HG03571 (cell line): Measurements from ENCODE around the gene SIPA1L3.

Experiments used
- ATAC-seq: cut with Tn5 transposase; IDR thresholded peaks from one replicate; pipeline ENCODE4 v1.9.1; 2021; ENCODE audit not compliant: unreplicated experiment

SIPA1L3 gene

DNA sequence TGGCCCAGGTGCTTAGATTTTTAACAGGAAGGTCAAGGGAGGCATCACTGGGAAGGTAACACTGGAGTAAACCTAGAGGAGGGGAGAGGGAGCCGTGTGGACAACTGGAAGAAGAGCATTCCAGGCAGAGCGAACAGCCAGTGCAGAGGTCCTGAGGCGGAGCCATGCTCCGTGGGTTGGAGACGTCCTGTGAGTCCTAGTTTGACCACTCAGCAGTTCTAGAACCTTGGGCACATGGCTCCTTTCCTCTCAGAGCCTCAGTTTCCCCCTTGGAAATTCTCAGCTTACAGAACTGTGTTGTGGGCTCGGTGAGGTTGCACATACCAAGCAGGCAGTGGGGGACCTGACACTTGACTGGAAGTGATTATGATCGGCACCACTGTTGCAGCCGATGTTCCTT, 186.1 kb downstream of the SIPA1L3 start:
- ATAC-seq: no peak

DNA sequence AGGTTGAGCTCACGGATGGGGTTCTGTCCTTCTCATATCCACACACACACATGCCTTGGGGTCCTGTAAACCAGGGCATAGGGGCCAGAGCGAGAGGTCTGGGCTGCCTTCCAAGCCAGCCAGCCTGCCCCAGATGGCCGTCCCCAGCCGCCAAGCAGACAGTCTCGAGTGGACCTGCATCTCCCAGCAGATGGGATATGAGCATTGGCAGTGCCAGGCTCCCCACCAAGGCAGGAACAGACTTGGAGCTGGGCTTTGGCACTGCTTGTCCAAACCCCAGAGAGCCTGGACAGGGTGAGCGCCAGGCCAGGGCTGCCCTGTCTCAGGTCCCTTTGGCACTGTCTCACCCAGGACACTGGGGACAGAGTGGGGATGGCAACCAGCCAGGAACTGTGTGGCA, 186.6 kb downstream of the SIPA1L3 start:
- ATAC-seq: no peak

DNA sequence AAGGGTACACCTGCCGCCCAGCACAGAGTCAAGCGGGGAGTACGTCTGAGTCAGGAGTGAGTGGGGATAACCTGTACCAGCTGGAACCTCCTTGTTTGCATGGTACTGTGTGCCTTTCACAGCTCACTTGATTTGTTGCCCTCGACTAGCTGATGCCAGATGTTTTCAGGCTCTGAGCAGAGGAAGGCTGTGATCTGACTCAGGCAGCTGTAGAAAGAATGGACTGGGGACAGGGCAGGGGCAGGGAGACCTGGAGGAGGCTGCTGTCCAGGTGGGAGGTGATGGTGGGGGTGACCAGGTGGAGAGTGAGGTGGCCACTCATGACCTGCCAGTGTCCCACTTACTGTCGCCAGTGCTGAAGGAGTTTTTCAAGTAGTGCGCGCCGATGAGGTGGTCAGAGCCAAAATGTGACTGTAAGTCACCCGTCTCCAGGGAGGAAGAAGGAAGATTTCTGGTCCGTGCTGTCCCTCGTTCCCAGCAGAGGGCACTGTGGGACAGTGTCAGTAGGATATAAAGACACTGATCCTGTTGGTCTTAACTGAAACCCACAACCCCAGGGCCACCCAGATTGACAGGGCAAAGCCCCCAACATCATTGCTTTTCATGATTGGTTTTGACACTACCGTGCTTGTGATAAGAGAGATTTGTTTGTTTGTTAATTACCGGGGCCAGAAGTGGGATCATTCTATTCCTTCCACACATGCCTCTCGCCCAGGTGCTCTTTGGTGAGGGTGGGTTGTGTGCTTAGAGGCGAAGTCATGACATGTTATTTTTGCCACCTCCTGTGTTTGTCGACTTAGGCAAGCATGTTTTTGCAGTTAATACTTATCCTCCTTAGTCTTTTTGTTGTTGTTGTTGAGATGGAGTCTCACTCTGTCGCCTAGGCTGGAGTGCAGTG, 188.7 kb downstream of the SIPA1L3 start:
- no peak for ATAC-seq

DNA sequence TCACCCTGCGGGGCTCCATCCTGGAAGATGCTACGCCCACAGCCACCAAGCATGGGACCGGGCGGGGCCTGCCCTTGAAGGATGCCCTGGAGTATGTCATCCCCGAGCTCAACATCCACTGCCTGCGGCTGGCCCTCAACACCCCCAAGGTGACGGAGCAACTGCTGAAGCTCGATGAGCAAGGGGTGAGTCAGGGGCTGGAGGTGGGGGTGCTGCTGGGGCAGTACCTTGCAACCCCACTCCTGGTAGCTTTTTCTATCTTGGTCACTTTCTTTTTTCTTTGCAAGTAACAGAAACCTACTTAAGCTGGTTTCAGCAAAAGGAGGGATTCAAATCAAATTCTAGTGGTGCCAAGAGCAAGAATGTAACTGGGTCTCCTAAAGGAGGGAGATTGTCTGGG, 193.0 kb downstream of the SIPA1L3 start:
- ATAC-seq: no peak

DNA sequence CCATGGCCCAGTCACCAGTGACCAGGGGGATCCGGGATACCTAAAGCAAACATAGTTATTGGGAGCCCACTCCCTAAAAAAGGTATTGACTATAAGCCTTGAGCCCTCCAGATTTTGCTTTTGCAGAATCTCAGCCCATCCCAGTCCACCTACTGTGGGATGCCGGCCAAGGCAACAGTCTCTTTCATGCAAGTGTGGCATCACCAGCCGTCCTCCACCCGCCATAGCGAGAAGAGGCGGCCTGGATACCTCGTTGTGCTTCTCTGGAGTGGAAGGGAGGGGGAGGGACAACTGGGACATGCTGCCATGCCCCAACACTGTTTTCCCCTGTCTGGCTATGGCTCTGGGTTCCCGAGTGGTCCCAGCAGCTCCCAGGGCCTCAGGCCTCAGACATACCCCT, 193.6 kb downstream of the SIPA1L3 start:
- no peak for ATAC-seq

DNA sequence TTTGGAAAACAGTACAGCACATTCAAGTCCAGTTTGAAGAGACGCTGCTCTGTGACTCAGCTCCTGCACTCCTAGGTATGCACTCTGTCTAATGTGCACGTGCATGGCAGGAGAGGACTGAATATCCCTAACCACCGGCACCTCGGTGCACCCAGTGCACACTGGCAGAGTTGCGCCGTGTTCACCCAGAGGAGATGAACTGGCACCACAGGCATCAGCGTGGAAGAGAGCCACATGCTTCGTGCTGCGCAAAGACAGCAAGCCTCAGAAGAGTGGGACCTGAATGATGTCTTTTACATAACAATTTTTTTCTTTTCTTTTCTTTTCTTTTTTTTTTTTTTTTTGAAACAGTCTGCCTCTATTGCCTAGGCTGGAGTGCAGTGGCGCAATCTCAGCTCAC, 194.7 kb downstream of the SIPA1L3 start:
- ATAC-seq: no peak

DNA sequence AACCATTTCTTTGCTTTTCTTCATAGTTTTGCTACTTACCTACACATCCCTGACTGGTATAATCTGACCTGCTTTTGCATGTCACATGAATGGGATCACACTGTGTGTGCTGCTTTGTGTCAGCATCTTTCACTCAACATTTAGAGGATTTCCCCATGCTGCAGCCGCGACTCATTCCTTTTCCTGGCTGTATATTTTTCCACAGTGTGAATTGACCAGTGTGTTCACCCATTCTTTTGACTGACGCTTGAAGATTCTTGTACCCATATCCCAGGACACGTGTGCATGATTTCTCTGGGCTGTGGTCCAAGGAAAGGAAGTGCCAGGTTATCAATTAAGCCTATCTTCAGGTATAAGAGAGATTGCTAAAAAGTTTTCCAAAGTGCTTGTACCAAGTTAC, 198.6 kb downstream of the SIPA1L3 start:
- ATAC-seq: no peak

DNA sequence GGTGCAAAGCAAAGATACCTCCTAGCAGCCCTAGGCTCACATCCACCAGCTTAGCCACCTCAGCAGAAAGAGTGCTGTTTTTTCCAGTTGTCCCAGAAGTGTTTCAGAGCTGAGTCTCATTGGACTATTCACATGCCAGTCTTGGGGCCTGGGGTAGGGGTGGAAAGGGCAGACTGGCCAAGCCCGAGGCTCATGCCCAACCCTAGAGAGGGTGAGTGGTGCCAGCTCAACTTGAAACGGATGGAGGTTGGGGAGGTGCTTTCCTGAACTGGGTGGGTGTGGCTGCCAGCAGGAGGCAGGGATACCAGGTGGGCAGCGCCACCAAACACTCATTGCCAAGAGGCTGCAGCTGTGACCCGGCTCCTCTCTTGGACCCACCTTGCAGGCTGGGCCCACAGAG, 200.1 kb downstream of the SIPA1L3 start:
- no peak for ATAC-seq

DNA sequence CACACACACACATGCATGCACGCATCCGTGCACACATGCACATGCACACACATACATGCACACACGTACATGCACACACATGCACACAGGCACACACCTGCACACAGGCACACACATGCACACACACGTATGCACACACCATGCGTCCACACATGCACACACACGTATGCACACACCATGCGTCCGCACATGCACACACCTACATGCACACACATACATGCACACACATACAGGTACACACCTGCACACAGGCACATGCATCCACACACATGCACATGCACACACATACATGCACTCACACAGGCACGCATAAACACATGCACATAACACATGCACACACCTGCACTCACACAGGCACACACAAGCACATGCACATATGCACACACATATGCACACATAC, 204.9 kb downstream of the SIPA1L3 start:
- no peak for ATAC-seq

DNA sequence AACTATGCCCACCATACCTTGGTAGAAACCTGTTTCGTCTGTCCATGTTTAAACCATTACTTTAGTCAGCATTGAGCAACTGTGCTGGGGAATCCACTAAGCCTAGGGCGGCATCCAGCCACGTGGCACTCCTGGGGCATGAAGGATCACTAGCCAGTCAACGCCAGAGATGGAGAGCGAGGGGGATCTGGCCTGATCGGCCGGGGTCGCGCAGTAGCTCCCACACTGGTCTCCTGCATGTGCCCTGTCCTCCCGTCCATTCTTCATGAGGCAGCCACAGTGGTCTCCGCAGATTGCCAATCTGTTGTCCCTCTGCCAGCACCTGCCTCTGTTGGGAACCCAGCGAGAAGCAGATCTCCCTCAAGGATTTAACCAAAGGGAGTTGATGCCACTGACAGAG, 207.6 kb downstream of the SIPA1L3 start:
- ATAC-seq: no peak

DNA sequence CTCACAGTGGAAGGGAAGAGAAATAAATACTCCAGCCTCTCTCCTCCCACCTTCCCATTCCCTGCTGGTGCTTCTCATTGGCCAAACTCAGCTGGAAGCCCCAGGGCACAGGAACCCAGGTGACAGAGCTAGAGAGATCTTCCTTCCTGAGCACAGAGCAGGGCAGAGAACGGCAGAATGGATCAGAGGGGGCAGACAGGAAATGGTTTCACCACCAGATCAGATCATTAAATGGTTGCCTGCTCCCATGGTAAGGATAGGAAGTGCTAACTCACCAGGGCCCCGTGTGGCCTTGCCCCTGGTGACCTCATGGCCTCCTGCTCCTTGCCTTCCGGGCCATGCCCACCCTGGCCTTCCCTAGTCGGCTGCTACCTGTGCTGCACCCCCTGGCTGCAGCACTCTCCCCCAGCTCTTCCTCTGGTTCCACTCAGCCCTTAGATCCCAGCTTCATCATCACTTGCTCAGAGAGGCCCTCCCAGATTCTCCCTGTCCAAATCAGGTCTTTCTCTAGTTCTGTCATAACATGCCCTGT, 208.3 kb downstream of the SIPA1L3 start:
- ATAC-seq: no peak

DNA sequence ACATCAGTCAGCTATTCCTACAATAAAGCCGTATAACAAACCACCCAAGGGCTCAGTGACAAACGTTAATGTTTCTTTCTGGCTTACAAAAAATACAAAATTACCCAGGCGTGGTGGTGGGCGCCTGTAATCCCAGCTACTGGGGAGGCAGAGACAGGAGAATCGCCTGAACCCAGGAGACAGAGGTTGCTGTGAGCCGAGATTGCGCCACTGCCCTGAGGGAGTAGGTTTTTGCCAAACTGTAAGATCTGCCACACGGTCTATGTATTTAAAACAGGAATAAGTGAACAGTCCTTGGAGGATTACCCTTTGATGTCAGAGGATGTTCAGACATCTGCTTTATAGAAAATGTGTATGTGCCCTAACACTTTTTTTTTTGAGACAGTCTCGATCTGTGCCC, 211.2 kb downstream of the SIPA1L3 start:
- ATAC-seq: no peak

DNA sequence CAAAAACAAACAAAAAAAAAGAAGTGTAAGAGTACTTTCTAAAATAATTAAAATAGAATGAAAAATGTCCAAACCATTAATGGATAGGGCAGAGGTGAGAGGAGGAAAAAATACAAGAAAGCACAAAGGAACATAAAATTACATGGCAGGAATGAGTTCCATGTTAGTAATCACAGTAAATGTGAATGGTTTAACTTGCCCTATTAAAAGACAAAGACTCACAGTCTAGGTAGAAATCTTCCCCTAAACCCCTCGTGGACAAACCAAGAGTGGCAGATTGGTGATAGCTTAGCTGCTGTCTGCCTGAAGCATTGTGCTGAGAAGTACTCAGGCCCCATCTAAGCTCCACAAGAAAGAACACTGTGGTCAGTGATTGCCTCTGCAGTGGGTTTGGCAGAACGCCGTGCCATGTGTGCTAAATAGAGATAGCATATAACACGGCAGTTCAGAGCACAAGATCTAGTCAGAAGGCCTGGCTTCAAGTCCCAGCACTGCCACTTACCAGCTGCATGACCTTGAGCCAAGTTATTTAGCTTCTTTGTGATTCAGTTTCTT, 213.5 kb downstream of the SIPA1L3 start:
- ATAC-seq: no peak

DNA sequence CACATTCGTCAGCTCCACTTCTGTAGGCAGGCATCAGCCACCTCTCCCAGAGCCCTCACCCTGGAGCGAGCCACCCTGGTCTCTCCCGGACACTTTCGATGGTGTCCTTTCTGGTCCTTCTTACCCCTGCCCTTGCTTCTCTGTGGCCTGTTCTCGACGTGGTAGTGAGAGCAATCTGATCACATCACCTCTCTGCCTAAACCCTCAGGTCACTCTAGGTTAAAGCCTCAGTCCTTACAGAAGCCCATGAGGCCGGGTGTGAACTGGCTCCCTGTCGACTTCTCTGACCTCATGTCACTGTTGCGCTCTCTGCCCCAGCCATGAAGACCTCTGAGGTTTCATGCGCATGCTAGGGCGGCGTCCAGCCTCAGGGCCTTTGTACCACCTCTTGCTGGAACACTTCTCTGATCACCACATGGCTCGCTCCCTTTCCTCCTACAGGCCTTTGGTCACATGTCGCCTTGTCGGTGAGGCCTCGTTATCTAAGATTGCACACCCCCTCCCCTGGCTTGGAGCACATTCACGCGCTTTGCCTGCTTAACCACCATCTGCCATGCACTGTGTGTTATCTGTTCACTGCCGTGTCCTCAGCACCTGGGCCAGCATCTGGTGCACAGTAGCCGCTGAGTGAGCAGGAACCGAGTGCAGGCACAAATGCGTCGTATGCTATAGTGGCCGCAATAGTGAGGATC, 215.5 kb downstream of the SIPA1L3 start:
- ATAC-seq: no peak

DNA sequence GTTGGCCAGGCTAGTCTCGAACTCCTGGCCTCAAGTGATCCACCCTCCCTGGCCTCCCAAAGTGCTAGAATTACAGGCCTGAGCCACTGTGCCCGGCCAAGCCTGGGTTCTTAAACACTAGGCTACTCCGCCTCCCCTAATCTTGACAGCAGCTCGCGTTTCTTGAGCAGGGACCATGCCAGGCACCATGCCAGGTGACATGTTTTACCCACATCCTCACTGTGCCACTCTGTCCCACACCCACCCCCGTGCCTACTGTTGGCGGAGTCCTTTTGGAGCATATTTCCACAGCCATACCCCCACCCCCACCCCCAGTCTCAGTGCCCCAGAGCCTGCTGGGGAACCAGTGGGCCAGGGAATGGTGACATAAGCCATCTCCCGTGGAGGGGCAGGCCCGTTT, 218.2 kb downstream of the SIPA1L3 start:
- ATAC-seq: no peak

DNA sequence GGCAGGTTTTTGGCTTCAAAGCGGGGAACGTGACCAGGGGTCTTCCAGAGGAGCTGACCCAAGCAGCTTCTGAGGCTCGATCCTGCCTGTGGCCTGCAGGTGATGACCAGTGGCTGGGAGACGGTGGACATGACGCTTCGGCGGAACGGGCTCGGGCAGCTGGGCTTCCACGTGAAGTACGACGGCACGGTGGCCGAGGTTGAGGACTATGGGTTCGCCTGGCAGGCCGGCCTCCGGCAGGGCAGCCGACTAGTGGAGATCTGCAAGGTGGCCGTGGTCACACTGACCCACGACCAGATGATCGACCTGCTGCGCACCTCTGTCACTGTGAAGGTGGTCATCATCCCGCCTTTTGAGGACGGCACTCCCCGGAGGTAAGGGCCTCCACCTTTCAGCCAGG, 223.4 kb downstream of the SIPA1L3 start:
- ATAC-seq: no peak

DNA sequence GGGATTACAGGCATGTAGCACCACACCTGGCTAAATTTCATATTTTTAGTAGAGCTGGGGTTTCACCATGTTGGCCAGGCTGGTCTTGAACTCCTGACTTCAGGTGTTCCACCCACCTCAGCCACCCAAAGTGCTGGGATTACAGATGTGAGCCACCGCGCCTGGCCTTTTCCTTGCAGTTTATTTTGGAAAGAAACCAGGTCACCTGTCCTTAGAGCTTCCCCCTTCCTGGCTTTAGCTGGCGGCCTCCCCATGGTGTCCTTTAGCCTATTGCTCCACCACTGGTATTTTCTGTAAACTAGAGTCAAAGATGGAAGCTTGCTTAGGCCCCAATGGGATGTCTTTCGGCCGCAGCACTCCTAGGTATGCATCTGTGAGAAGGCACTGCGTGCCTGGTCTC, 225.8 kb downstream of the SIPA1L3 start:
- no peak for ATAC-seq

DNA sequence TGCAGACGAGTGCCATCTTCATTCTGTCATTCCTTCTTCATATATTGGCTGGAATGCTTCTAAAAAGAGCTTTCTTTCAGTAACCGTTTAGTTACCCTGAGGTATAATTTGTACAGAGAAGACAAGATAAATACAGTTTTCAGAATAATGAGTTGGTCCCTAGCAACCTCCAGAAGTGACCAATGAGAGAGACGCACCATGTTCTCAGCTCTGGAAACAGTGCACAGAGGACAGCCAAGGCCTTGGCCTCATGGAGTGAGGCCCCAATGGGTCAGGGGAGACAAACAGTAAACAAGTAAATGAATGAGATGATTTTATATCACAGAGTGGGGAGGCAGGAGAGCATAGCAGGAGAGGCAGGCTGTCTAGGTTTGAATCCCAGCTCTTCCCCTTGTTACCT, 226.3 kb downstream of the SIPA1L3 start:
- no peak for ATAC-seq

DNA sequence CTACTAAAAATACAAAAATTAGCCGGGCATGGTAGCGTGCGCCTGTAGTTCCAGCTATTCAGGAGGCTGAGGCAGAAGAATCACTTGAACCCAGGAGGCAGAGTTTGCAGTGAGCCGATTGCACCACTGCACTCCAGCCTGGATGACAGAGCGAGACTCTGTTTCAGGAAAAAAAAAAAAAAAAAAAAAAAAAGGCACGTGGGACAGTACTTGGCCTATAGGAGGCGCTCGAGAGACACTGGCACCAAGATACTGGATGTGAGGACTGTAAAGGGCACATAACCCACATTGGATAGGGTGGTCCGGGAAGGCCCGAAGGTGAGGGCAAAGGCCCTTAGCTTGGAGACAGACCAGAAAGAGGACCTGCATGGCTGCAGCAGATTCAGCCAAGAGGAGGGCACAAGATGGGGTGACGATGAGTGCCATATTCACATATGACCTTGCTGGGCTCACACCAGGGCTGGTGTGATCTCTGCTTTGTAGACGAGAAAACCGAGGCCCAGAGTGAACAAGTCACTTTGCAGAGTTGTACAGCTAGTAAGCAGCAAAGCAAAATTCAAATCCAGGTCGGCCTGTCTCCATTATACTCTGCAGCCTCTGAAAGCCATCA, 227.6 kb downstream of the SIPA1L3 start:
- no peak for ATAC-seq

DNA sequence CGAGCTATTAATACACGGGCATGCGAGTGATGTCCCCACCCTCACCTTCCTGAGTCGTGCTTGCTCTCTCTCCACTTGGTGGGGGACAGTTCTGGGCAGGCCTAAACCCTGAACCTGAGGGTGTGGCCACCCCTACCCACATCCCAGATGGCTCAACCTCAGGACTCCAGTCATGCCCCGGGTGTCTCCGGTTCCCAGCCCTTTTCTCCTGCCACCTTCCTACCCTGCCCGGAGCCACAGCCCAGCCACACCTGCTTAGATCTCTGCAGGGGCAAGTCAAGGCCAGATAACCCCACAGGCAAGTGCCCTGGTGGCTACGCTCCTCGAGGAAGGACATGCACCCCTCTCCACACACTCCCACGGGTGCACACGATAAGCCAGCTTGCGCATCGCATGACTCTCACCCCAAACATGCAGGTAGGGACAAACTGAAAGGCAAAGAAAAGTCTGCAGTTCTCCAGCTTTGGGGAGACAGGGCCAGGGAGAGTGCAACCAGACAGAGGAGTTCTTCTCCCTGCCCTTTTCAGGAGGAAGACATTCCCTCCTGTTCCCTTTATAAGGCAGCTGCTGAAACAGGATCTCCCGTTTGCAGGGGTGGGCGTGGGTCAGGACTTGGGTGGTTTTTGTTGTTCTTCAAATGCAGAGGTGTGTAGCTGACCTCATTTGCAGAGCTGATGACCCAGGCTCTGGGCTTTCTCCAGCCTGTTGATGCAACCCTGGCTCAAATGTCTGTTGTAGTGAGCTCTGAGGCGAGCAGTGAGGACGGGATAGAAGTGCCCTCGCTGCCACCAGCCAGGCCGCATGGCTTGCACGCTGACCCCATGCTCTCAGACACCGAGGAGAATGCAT, 228.4 kb downstream of the SIPA1L3 start:
- ATAC-seq: no peak

DNA sequence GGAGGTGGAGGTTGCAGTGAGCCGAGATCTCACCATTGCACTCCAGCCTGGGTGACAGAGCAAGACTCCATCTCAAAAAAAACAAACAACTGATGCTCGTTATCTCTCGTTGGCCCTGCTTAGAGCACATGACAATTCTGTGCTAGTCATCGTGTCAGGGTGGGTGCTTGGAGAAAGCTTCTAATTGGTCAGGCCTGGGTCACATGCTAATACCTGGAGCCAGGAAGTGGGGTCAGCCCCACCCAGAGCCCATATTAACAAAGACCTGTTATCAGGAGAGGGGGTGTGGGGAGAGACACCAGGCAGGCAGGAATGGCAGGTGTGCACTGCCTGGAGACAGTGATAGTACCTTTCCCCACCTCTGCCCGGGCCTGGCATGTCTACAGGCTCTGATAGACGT, 232.1 kb downstream of the SIPA1L3 start:
- ATAC-seq: no peak
